A673 (cell line): ENCODE measurements around the gene PSMF1.

Experiments
- CTCF ChIP-seq: fragments of 300-800, 200-600 bp; sonication (generic); conservative IDR thresholded peaks from 2 replicates; pipeline ENCODE4 v1.5.1; 2017; ENCODE audit warnings: low read depth, mild to moderate bottlenecking, antibody characterized with exemption, low read length, moderate library complexity, mixed read lengths
- EZH2 ChIP-seq: fragments of 200-600 bp; sonication (generic); IDR thresholded peaks from 2 replicates; pipeline ENCODE4 v1.6.1; 2017; ENCODE audit warnings: borderline replicate concordance, low read depth, mild to moderate bottlenecking, mixed read lengths, antibody characterized with exemption, low read length; ENCODE audit not compliant: poor library complexity, severe bottlenecking

GRCh38 chr20:1163653-1164052 lies 45.3 kb downstream of the PSMF1 start:
- TF ChIP-seq CTCF: no peak
- TF ChIP-seq EZH2: no peak
